GM23248 (cell line): ENCODE results near the gene HSPA12B. TPM values are rescaled to one million over a fixed set of nuclear protein-coding genes. Genes with fewer than 3 reads are reported as not detected.
A peak's percentile ranks its signal among the peaks of the same experiment; 100 is the strongest.

ENCODE experiments used
- DNase-seq: peaks from one replicate; pipeline ENCODE4 v3.0.0-alpha.2; 2015
- H2AFZ ChIP-seq: fragments of 200-600 bp; sonication (generic); 2 replicates; pipeline ENCODE4 v1.6.1; 2016; ENCODE audit warnings: antibody characterized with exemption
- H3F3A ChIP-seq: fragments of 200-600 bp; sonication (generic); 2 replicates; pipeline ENCODE4 v1.6.1; 2016; ENCODE audit warnings: mild to moderate bottlenecking, antibody characterized with exemption, mixed run types; ENCODE audit not compliant: insufficient read depth
- H3K27ac ChIP-seq: fragments of 200-600 bp; sonication (generic); 2 replicates; pipeline ENCODE4 v1.5.1; 2016; ENCODE audit warnings: mild to moderate bottlenecking
- H3K27me3 ChIP-seq: fragments of 200-600 bp; sonication (generic); replicated peaks from 2 replicates; pipeline ENCODE4 v1.6.1; 2016; ENCODE audit warnings: mild to moderate bottlenecking; ENCODE audit not compliant: insufficient read depth
- H3K36me3 ChIP-seq: fragments of 200-600 bp; sonication (generic); 2 replicates; pipeline ENCODE4 v1.6.1; 2016; ENCODE audit warnings: low read depth, mild to moderate bottlenecking
- H3K4me1 ChIP-seq: fragments of 200-600 bp; sonication (generic); 2 replicates; pipeline ENCODE4 v1.6.1; 2016; ENCODE audit warnings: mild to moderate bottlenecking; ENCODE audit not compliant: insufficient read depth
- H3K4me2 ChIP-seq: fragments of 200-600 bp; sonication (generic); one replicate; pipeline ENCODE4 v1.6.1; 2016; ENCODE audit warnings: mild to moderate bottlenecking; ENCODE audit not compliant: unreplicated experiment
- H3K4me3 ChIP-seq: fragments of 200-600 bp; sonication (generic); 2 replicates; pipeline ENCODE4 v1.5.1; 2016; ENCODE audit warnings: mild to moderate bottlenecking
- H3K79me2 ChIP-seq: fragments of 200-600 bp; sonication (generic); 2 replicates; pipeline ENCODE4 v1.6.1; 2016; ENCODE audit warnings: mild to moderate bottlenecking; ENCODE audit not compliant: insufficient read depth
- H3K9ac ChIP-seq: fragments of 200-600 bp; sonication (generic); 2 replicates; pipeline ENCODE4 v1.6.1; 2016; ENCODE audit warnings: mild to moderate bottlenecking
- H3K9me2 ChIP-seq: fragments of 200-600 bp; sonication (generic); 2 replicates; pipeline ENCODE4 v1.6.1; 2016; ENCODE audit warnings: mixed run types, mild to moderate bottlenecking, moderate library complexity; ENCODE audit not compliant: insufficient read depth
- H3K9me3 ChIP-seq: fragments of 200-600 bp; sonication (generic); one replicate; pipeline ENCODE4 v1.6.1; 2017; ENCODE audit warnings: low read depth
- H4K20me1 ChIP-seq: fragments of 200-600 bp; sonication (generic); 2 replicates; pipeline ENCODE4 v1.6.0; 2016; ENCODE audit not compliant: insufficient read depth
- EZH2 ChIP-seq: fragments of 200-600 bp; sonication (generic); IDR thresholded peaks from 2 replicates; pipeline ENCODE4 v1.6.1; 2018; ENCODE audit warnings: antibody characterized with exemption, mild to moderate bottlenecking; ENCODE audit not compliant: insufficient read depth, poor library complexity, severe bottlenecking
- EZH2phosphoT487 ChIP-seq: fragments of 200-600 bp; sonication (generic); IDR thresholded peaks from 2 replicates; pipeline ENCODE4 v1.6.1; 2018; ENCODE audit warnings: antibody characterized with exemption, moderate library complexity, mild to moderate bottlenecking, low read depth; ENCODE audit not compliant: insufficient read depth
- WGBS, 2 experiments: methylation state at CpG; one replicate each; pipeline ENCODE4 v1.1.6; 2015 to 2017; ENCODE audit warnings: low lambda C conversion rate in 2 of 2, low coverage in 1 of 2; ENCODE audit errors: missing lambda C conversion rate in 2 of 2; 5-methylcytosine and 5-hydroxymethylcytosine counted together
- in situ Hi-C: fragments of 300-500 bp; cut with MboI; formaldehyde crosslinking; loops from 2 replicates; pipeline ENCODE4 v1.15.0; 2020
- polyA plus RNA-seq: library from polyadenylated mRNA; unstranded; fragments of >200 nt; fragmentation: Nextera tagmentation; extraction: Ambion mirVana; gene quantifications from 2 replicates; pipeline ENCODE4 v1.2.1, GENCODE V29; 2016
- total RNA-seq: library from RNA; depleted of rRNA; stranded (reverse); fragments of >200 nt; shearing (Covaris generic); gene quantifications from 2 replicates; pipeline ENCODE4 v1.2.3, GENCODE V29; 2014

Gene HSPA12B
- total and polyA plus RNA-seq, 2 experiments from 2014 or later = 0.11 TPM; not detected in 1

DNA sequence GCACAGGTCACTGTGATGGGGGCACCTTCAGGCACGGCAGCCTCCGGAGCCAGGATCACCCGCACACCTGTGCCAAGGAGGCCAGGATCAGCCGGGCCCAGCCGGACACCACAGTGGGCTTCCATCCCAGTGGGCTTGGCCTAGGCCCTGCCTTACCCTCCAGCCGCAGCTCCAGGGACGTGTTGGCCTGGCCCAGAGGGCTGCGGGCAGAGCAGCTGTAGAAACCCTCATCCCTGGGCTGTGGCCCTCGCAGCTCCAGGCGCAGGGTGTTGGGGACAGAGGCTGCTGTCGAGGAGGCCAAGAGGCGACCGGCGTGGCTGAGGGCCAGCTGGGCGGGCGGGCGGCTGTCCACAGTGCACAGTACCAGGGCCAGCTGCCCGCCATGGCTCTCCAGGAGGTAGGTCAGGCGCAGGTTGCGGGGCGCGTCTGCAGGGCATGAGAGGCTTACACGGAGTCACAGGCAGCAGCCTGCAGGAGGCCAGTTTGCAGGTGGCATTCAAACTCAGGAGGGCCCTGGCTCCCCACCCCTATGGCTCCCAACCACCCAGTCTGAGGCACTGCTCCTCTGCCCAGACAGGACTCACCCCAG is 39.7 kb upstream of the HSPA12B start:
- Histone ChIP-seq H3K4me3 (no peak overlapping the region), H3K4me1 (peaks cover 3% of the 10 kb centered on the region; the same call in 1 of the 2 replicates), H3K4me2 (no peak overlapping the region), H4K20me1 (no peaks in the 10 kb centered on the region), H3K9me3 (no peaks in the 10 kb centered on the region), H2AFZ (no peak overlapping the region), H3K79me2 (no peaks in the 10 kb centered on the region), H3K9ac (no peak overlapping the region), H3K27ac (no peak overlapping the region), H3K9me2 (no peaks in the 10 kb centered on the region), H3F3A (0 out of 2 replicates have a peak, but pooled peaks cover 5% of the 10 kb centered on the region), H3K27me3 (no peaks in the 10 kb centered on the region), H3K36me3 (no peaks in the 10 kb centered on the region)
- no peak for TF ChIP-seq EZH2phosphoT487
- TF ChIP-seq EZH2 = no peak
- no peak for DNase-seq
- in situ Hi-C loops = no loop called here
- WGBS, 2 experiments = 65 to 67% methylated on average over 22 to 23 of the region's 23 CpGs

DNA sequence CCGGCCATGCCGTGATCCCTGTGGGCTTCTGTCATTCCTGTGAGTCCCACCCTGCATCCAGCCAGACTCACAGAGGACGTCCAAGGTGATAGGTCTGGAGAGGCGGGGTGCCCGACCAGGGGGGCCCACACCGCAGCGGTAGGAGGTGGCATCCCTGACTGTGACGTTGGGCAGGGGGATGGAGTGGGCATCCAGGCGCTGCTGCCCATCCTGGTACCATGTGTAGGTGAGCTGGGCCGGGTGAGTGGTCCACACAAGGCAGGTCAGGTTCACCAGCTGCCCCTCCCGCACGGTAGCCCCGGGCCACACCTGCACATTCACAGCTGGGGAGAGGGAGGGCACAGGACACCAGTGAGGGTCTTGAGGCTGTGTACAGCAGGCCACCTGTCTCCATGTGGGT is 39.1 kb upstream of the HSPA12B start:
- WGBS, 2 experiments = 70 to 74% methylated on average over 13 of the region's 13 CpGs
- Histone ChIP-seq H3K36me3 (no peaks in the 10 kb centered on the region), H3K27ac (no peak overlapping the region), H3K4me3 (no peak overlapping the region), H4K20me1 (no peaks in the 10 kb centered on the region), H3K4me2 (no peak overlapping the region), H3F3A (no peaks in the 10 kb centered on the region), H3K9me2 (no peaks in the 10 kb centered on the region), H3K9ac (no peak overlapping the region), H2AFZ (no peak overlapping the region), H3K27me3 (no peaks in the 10 kb centered on the region), H3K79me2 (no peaks in the 10 kb centered on the region), H3K4me1 (no peaks in the 10 kb centered on the region), H3K9me3 (no peaks in the 10 kb centered on the region)
- in situ Hi-C loops = no loop called here
- TF ChIP-seq EZH2phosphoT487 (no peak), EZH2 (no peak)
- DNase-seq = no peak

DNA sequence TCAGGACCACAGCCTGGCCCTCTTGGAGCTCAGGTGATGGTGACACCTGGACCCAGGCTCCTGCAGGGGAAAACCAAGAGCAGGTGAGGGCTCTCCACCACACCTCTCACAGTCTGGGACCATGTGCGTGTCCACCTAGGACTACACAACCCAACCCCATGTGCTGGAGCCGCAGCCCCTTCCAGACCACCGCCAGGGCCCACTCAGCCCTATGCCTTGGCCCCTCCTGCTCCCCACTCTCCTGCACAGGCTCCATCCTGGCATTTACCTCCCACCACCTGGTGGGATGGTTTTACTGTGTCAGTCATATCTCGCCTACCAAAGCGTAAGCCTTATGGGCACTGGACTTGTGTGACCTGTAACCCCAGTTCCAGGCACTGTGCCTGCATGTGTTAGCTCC is 37.6 kb upstream of the HSPA12B start:
- DNase-seq = no peak
- H3K9ac ChIP-seq = no peak overlapping the region
- H3K27ac ChIP-seq = no peak overlapping the region
- H3K4me3 ChIP-seq = no peak overlapping the region
- no peak overlapping the region for H2AFZ ChIP-seq
- in situ Hi-C loops = no loop called here
- H4K20me1 ChIP-seq = no peaks in the 10 kb centered on the region
- 87% methylated on average over 5 of the region's 5 CpGs for WGBS, 2 experiments
- no peaks in the 10 kb centered on the region for H3K79me2 ChIP-seq
- H3K4me1 ChIP-seq = no peaks in the 10 kb centered on the region
- H3K4me2 ChIP-seq = no peak overlapping the region
- no peaks in the 10 kb centered on the region for H3K36me3 ChIP-seq
- no peaks in the 10 kb centered on the region for H3K9me2 ChIP-seq
- H3F3A ChIP-seq = no peaks in the 10 kb centered on the region
- TF ChIP-seq EZH2 (no peak), EZH2phosphoT487 (no peak)
- no peaks in the 10 kb centered on the region for H3K27me3 ChIP-seq
- no peaks in the 10 kb centered on the region for H3K9me3 ChIP-seq

DNA sequence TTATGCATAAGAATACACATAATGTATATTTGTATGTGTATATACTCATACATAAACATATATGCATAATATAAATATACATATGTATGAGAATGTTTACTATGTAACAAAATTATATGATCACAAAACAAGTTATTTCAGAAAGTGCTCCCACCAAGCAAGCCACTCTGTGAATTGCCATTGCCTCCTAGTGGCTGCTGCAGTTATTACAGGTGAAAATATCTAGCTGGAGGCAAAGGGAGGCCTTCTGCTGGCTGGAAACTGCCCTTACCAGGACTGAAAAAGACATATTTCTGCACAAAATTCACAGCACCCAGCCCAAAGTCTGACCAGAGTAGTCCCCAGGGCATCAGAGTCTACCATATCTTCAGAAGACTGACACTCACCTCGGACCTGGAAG is 36.3 kb upstream of the HSPA12B start:
- Histone ChIP-seq H3K27me3 (no peaks in the 10 kb centered on the region), H3K36me3 (no peaks in the 10 kb centered on the region), H4K20me1 (no peaks in the 10 kb centered on the region), H3K4me3 (no peak overlapping the region), H3K4me1 (no peaks in the 10 kb centered on the region), H3K27ac (no peak overlapping the region), H3F3A (no peaks in the 10 kb centered on the region), H3K9me3 (no peaks in the 10 kb centered on the region), H3K4me2 (no peak overlapping the region), H3K9ac (no peak overlapping the region), H3K79me2 (no peaks in the 10 kb centered on the region), H3K9me2 (no peaks in the 10 kb centered on the region), H2AFZ (no peak overlapping the region)
- in situ Hi-C loops = no loop called here
- TF ChIP-seq EZH2phosphoT487 (no peak), EZH2 (no peak)
- peak; percentile 9 for DNase-seq
- 63 to 88% methylated on average over 1 of the region's 1 CpG for WGBS, 2 experiments
